A549 (cell line): ENCODE results near the gene PTPRD. TPM values are rescaled to one million over a fixed set of nuclear protein-coding genes. Genes with fewer than 3 reads are reported as not detected.

Experiments used
- ATAC-seq, 2 experiments: fragments of 200-7000 bp in 1 of 2; fragments of >200 bp in 1 of 2; cut with Nextera tagmentation in 1 of 2; cut with Tn5 transposase in 1 of 2; 3 replicates each; pipeline versions ENCODE4 v1.8.0 to v1.9.1; 2018 to 2020; ENCODE audit warnings: mild to moderate bottlenecking in 1 of 2, moderate library complexity in 1 of 2
- CTCF ChIA-PET: fragments of 300-600 bp; sonication (Branson Sonifier 250); formaldehyde crosslinking; extraction: SDS; loops from one replicate; lab custom pipeline; 2021; ENCODE audit warnings: antibody characterized with exemption, inconsistent platforms; lab: Yijun Ruan, JAX
- POLR2A ChIA-PET: fragments of 350-600 bp; formaldehyde crosslinking; extraction: SDS; loops from one replicate; lab custom pipeline; 2021; ENCODE audit warnings: antibody characterized with exemption, inconsistent platforms; lab: Yijun Ruan, JAX
- DNase-seq, 2 experiments: peaks; one replicate each; pipeline versions ENCODE4 v3.0.0 to v3.0.0-alpha.2; 2011 to 2016; ENCODE audit warnings: low read depth in 1 of 2, low spot score in 1 of 2
- FAIRE-seq: peaks from 2 replicates; lab custom pipeline; 2011; peaks lifted over from hg19 to GRCh38; lab: Jason Lieb, UNC
- H3K27ac ChIP-seq, 2 experiments: fragments of >200 bp; sonication (Bioruptor Twin); formaldehyde crosslinking; 3 replicates each; pipeline ENCODE4 v1.5.1; 2016 to 2017
- H3K4me1 ChIP-seq: fragments of >200 bp; sonication (Bioruptor Twin); formaldehyde crosslinking; 3 replicates; pipeline ENCODE4 v1.6.1; 2016
- H3K4me2 ChIP-seq: fragments of >200 bp; sonication (Bioruptor Twin); formaldehyde crosslinking; 3 replicates; pipeline ENCODE4 v1.6.1; 2016
- H3K4me3 ChIP-seq: fragments of >200 bp; sonication (Bioruptor Twin); formaldehyde crosslinking; 3 replicates; pipeline ENCODE4 v1.5.1; 2016
- H3K9me3 ChIP-seq: fragments of >200 bp; sonication (Bioruptor Twin); formaldehyde crosslinking; 3 replicates; pipeline ENCODE4 v1.6.1; 2016
- BHLHE40 ChIP-seq: IDR thresholded peaks from 2 replicates; pipeline ENCODE4 v1.6.1; 2012; ENCODE audit warnings: low read depth, low read length, inconsistent platforms
- CBX2 ChIP-seq: fragments of 200-600 bp; sonication (generic); IDR thresholded peaks from 2 replicates; pipeline ENCODE4 v1.6.1; 2016; ENCODE audit warnings: low read depth, mild to moderate bottlenecking, borderline replicate concordance
- CBX8 ChIP-seq: fragments of 200-600 bp; sonication (generic); IDR thresholded peaks from 2 replicates; pipeline ENCODE4 v1.6.1; 2016
- EHMT2 ChIP-seq: fragments of 200-600 bp; sonication (generic); IDR thresholded peaks from 2 replicates; pipeline ENCODE4 v1.6.1; 2016; ENCODE audit warnings: antibody characterized with exemption, low read depth, mild to moderate bottlenecking, moderate library complexity
- FOSL2 ChIP-seq, 2 experiments: fragments of 450-650 bp in 1 of 2; fragments of >200 bp in 1 of 2; sonication (Bioruptor Twin) in 1 of 2; formaldehyde crosslinking; IDR thresholded peaks; 2 replicates each; pipeline versions ENCODE4 v1.5.0 to v1.6.1; 2016 to 2020; ENCODE audit warnings: mild to moderate bottlenecking in 1 of 2, moderate library complexity in 1 of 2
- FOXS1 ChIP-seq: fragments of 250-450 bp; sonication (Bioruptor Pico); IDR thresholded peaks from 2 replicates; pipeline ENCODE4 v1.5.0; 2020; ENCODE audit warnings: mild to moderate bottlenecking, moderate library complexity
- GATA3 ChIP-seq: IDR thresholded peaks from 2 replicates; pipeline ENCODE4 v1.6.1; 2012; ENCODE audit warnings: borderline replicate concordance
- HDAC2 ChIP-seq: fragments of 200-600 bp; sonication (generic); IDR thresholded peaks from 2 replicates; pipeline ENCODE4 v1.6.1; 2016
- HEYL ChIP-seq: fragments of 250-450 bp; sonication (Bioruptor Pico); IDR thresholded peaks from 2 replicates; pipeline ENCODE4 v1.8.0; 2021; ENCODE audit warnings: mild to moderate bottlenecking, moderate library complexity
- HOXB13 ChIP-seq: fragments of 250-450 bp; sonication (Bioruptor Pico); IDR thresholded peaks from 2 replicates; pipeline ENCODE4 v1.5.0; 2020; ENCODE audit warnings: low read depth, mild to moderate bottlenecking, moderate library complexity
- JUNB ChIP-seq: fragments of >200 bp; sonication (Bioruptor Twin); formaldehyde crosslinking; IDR thresholded peaks from 2 replicates; pipeline ENCODE4 v1.6.1; 2016
- KDM5A ChIP-seq: fragments of 200-600 bp; sonication (generic); IDR thresholded peaks from 2 replicates; pipeline ENCODE4 v1.6.1; 2016; ENCODE audit warnings: antibody characterized with exemption, mild to moderate bottlenecking
- MYC ChIP-seq: IDR thresholded peaks from 2 replicates; pipeline ENCODE4 v1.6.1; 2012; ENCODE audit warnings: mild to moderate bottlenecking, inconsistent platforms, low read length, improper control_type of control experiment, borderline replicate concordance
- NPAS2 ChIP-seq: fragments of 250-450 bp; sonication (Bioruptor Pico); IDR thresholded peaks from 2 replicates; pipeline ENCODE4 v1.8.0; 2022; ENCODE audit warnings: mild to moderate bottlenecking, moderate library complexity, borderline replicate concordance
- NR3C1 ChIP-seq: fragments of >200 bp; sonication (Bioruptor Twin); formaldehyde crosslinking; IDR thresholded peaks from 3 replicates; pipeline ENCODE4 v1.6.1; 2017
- PHF8 ChIP-seq: fragments of 200-600 bp; sonication (generic); IDR thresholded peaks from 2 replicates; pipeline ENCODE4 v1.6.1; 2016; ENCODE audit warnings: low read depth, mild to moderate bottlenecking, antibody characterized with exemption, moderate library complexity, borderline replicate concordance
- POLR2AphosphoS2 ChIP-seq: conservative IDR thresholded peaks from 2 replicates; pipeline ENCODE4 v1.6.1; 2012; ENCODE audit warnings: low read length, improper control_type of control experiment, inconsistent platforms
- RAD21 ChIP-seq, 2 experiments: fragments of >200 bp in 1 of 2; sonication (Bioruptor Twin) in 1 of 2; formaldehyde crosslinking in 1 of 2; IDR thresholded peaks in 1 of 2; conservative IDR thresholded peaks in 1 of 2; 2 replicates in 1 of 2; 3 replicates in 1 of 2; pipeline ENCODE4 v1.6.1; 2012 to 2018; ENCODE audit warnings: inconsistent platforms in 1 of 2
- RFX5 ChIP-seq: fragments of 450-650 bp; IDR thresholded peaks from 2 replicates; pipeline ENCODE4 v1.7.1; 2014; ENCODE audit warnings: antibody characterized with exemption, mild to moderate bottlenecking, moderate library complexity
- RNF2 ChIP-seq: fragments of 200-600 bp; sonication (generic); IDR thresholded peaks from 2 replicates; pipeline ENCODE4 v1.6.1; 2016; ENCODE audit warnings: low read depth, mild to moderate bottlenecking, antibody characterized with exemption, moderate library complexity, borderline replicate concordance
- SMC3 ChIP-seq: fragments of >200 bp; sonication (Bioruptor Twin); formaldehyde crosslinking; IDR thresholded peaks from 3 replicates; pipeline ENCODE4 v1.6.1; 2018; ENCODE audit warnings: inconsistent platforms
- TFCP2L1 ChIP-seq: fragments of 250-450 bp; sonication (Bioruptor Pico); IDR thresholded peaks from 2 replicates; pipeline ENCODE4 v1.5.0; 2021; ENCODE audit warnings: mild to moderate bottlenecking
- ZC3H11A ChIP-seq: fragments of 450-650 bp; IDR thresholded peaks from 2 replicates; pipeline ENCODE4 v1.6.1; 2014; ENCODE audit warnings: antibody characterized with exemption, mild to moderate bottlenecking
- ZNF302 ChIP-seq: fragments of 250-450 bp; sonication (Bioruptor Pico); IDR thresholded peaks from 2 replicates; pipeline ENCODE4 v1.9.0; 2021; ENCODE audit warnings: inconsistent platforms, mild to moderate bottlenecking, moderate library complexity
- ZSCAN20 ChIP-seq: fragments of 250-450 bp; sonication (Bioruptor Pico); IDR thresholded peaks from 2 replicates; pipeline ENCODE4 v1.8.0; 2022; ENCODE audit warnings: mild to moderate bottlenecking, moderate library complexity
- WGBS: methylation state at CpG from one replicate; pipeline ENCODE4 v1.1.6; 2017; ENCODE audit errors: missing lambda C conversion rate; 5-methylcytosine and 5-hydroxymethylcytosine counted together
- polyA plus RNA-seq, 4 experiments: library from polyadenylated mRNA; depleted of rRNA in 3 of 4; stranded (reverse); fragments of >200 nt; fragmentation: RNase III in 1 of 4; extraction: RNeasy Plus Mini Kit Qiagen cat#74134 plus additional on column Dnase treatment in 1 of 4; gene quantifications; 2 replicates in 3 of 4; 3 replicates in 1 of 4; pipeline ENCODE4 v1.2.3, GENCODE V29; 2011 to 2017
- TF ChIP-seq, protein P1 (sequence below): fragments of 250-450 bp; sonication (Bioruptor Pico); IDR thresholded peaks from 2 replicates; pipeline ENCODE4 v1.5.0; 2020; ENCODE audit warnings: low read depth, mild to moderate bottlenecking, moderate library complexity
- TF ChIP-seq, protein P2 (sequence below): fragments of >200 bp; sonication (Bioruptor Twin); formaldehyde crosslinking; IDR thresholded peaks from 3 replicates; pipeline ENCODE4 v1.5.1; 2016
- TF ChIP-seq, protein P3 (sequence below): fragments of 250-450 bp; sonication (Bioruptor Pico); IDR thresholded peaks from 2 replicates; pipeline ENCODE4 v1.5.0; 2021; ENCODE audit warnings: mild to moderate bottlenecking, moderate library complexity, borderline replicate concordance
- TF ChIP-seq, protein P4 (sequence below): IDR thresholded peaks from 2 replicates; pipeline ENCODE4 v1.6.1; 2012; ENCODE audit warnings: low read depth, borderline replicate concordance
- TF ChIP-seq, protein P5 (sequence below): IDR thresholded peaks from 2 replicates; pipeline ENCODE4 v1.6.1; 2012

Gene PTPRD
- polyA plus RNA-seq, 2 of the 4 experiments (the other 2 are of a cell fraction): 0.39 to 1.3 TPM

DNA sequence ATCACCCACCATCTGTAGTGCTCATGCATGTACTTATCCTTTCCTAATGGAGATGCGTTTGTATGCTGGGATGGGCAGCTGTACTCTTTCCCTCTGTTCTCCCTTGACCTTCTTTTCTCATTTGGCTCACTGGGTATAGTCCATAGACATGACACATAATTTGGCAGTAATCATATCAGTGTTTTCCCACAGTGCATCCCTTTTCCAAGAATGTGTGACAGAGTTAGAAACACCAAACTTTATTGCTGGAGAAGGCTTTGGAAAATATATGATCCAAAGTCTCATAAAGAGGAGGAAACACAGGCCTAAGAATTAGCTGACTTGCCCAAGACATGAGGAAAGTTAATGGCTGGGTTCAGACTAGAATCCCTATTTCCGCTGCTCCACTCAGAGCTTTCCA is 1579.8 kb downstream of the PTPRD start:
- Histone ChIP-seq H3K27ac (no peak overlapping the region), H3K4me2 (no peak overlapping the region), H3K4me1 (no peaks in the 10 kb centered on the region), H3K4me3 (no peak overlapping the region), H3K9me3 (no peaks in the 10 kb centered on the region)
- ATAC-seq: no peak
- DNase-seq: no peak
- no peak for FAIRE-seq
- 3% methylated on average over 2 of the region's 2 CpGs for WGBS
- TF ChIP-seq EHMT2 (no peak), JUNB (no peak), FOSL2 (IDR thresholded peaks at IDR 0.05) (no peak), FOSL2 (CRISPR knock-in tag; IDR thresholded peaks at IDR 0.05) (no peak), TFCP2L1 (CRISPR knock-in tag) (no peak), BHLHE40 (no peak), MYC (no peak), RNF2 (no peak), ZC3H11A (no peak), HDAC2 (no peak), KDM5A (no peak), RFX5 (no peak), RAD21 (conservative IDR thresholded peaks at IDR 0.05 in 1 of 2, IDR thresholded peaks at IDR 0.05 in 1 of 2) (no peak), HEYL (CRISPR knock-in tag) (no peak)
- TF ChIP-seq, protein P1, sequence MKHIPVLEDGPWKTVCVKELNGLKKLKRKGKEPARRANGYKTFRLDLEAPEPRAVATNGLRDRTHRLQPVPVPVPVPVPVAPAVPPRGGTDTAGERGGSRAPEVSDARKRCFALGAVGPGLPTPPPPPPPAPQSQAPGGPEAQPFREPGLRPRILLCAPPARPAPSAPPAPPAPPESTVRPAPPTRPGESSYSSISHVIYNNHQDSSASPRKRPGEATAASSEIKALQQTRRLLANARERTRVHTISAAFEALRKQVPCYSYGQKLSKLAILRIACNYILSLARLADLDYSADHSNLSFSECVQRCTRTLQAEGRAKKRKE (CRISPR knock-in tag): no peak
- TF ChIP-seq, protein P2, sequence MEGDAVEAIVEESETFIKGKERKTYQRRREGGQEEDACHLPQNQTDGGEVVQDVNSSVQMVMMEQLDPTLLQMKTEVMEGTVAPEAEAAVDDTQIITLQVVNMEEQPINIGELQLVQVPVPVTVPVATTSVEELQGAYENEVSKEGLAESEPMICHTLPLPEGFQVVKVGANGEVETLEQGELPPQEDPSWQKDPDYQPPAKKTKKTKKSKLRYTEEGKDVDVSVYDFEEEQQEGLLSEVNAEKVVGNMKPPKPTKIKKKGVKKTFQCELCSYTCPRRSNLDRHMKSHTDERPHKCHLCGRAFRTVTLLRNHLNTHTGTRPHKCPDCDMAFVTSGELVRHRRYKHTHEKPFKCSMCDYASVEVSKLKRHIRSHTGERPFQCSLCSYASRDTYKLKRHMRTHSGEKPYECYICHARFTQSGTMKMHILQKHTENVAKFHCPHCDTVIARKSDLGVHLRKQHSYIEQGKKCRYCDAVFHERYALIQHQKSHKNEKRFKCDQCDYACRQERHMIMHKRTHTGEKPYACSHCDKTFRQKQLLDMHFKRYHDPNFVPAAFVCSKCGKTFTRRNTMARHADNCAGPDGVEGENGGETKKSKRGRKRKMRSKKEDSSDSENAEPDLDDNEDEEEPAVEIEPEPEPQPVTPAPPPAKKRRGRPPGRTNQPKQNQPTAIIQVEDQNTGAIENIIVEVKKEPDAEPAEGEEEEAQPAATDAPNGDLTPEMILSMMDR: no peak
- TF ChIP-seq, protein P3, sequence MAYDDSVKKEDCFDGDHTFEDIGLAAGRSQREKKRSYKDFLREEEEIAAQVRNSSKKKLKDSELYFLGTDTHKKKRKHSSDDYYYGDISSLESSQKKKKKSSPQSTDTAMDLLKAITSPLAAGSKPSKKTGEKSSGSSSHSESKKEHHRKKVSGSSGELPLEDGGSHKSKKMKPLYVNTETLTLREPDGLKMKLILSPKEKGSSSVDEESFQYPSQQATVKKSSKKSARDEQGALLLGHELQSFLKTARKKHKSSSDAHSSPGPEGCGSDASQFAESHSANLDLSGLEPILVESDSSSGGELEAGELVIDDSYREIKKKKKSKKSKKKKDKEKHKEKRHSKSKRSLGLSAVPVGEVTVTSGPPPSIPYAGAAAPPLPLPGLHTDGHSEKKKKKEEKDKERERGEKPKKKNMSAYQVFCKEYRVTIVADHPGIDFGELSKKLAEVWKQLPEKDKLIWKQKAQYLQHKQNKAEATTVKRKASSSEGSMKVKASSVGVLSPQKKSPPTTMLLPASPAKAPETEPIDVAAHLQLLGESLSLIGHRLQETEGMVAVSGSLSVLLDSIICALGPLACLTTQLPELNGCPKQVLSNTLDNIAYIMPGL (CRISPR knock-in tag): no peak
- POLR2A ChIA-PET: no interaction called here
- CTCF ChIA-PET: no interaction called here

DNA sequence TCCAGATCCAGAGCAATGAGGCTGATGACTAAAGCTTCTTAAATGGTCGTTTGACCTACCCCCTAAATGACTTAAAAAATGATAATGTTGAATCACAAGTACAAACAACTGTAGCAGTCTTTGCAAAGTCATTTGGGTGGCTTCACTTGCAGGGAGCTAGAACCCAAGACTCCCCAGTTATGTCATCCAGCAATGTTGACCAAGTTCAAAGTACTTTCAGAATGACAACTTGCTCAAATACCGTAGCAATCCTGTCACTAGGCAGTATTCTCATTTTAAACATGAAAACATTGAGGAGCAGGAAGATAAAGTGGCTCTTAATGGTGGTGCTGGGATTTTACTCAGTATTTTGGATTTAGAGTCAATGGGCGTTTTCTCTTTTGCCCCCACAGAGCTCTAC is 1596.2 kb downstream of the PTPRD start:
- ChIA-PET CTCF (no interaction called here), POLR2A (no interaction called here)
- 3% methylated on average over 3 of the region's 3 CpGs for WGBS
- DNase-seq (no peak), ATAC-seq (no peak), FAIRE-seq (no peak)
- H3K4me3 ChIP-seq: no peak overlapping the region
- H3K4me1 ChIP-seq: no peaks in the 10 kb centered on the region
- H3K4me2 ChIP-seq: no peak overlapping the region
- no peak overlapping the region for H3K27ac ChIP-seq
- H3K9me3 ChIP-seq: no peaks in the 10 kb centered on the region
- TF ChIP-seq MYC (no peak), FOXS1 (CRISPR knock-in tag) (no peak)

DNA sequence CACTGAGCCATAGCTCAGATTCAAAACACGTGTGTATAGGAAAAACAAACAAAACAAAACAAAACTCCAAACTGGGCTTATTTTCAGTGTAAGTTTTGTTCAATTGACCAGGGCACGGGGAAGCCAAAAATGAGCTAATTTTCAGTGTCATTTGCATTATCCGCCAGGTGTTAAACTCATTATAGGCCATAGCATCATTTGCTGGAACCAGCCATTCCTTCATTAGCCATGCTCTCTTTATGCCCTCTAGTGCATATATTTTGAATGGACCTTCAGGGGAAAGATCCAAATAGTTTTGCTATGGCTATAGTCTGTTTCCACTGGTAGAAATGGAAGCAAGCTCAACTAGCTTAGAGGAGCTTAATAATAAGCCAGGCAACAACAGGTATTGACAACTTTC is 1608.0 kb downstream of the PTPRD start:
- 8% methylated on average over 3 of the region's 3 CpGs for WGBS
- ChIA-PET POLR2A (no interaction called here), CTCF (no interaction called here)
- H3K4me3 ChIP-seq: no peak overlapping the region
- FAIRE-seq (no peak), DNase-seq (no peak), ATAC-seq (no peak)
- H3K27ac ChIP-seq: no peak overlapping the region
- H3K9me3 ChIP-seq: no peaks in the 10 kb centered on the region
- H3K4me2 ChIP-seq: no peak overlapping the region
- no peaks in the 10 kb centered on the region for H3K4me1 ChIP-seq
- TF ChIP-seq SMC3: no peak
- no peak for TF ChIP-seq POLR2AphosphoS2
- no peak for TF ChIP-seq CBX8
- TF ChIP-seq BHLHE40: no peak
- no peak for TF ChIP-seq ZNF302 (CRISPR knock-in tag)
- TF ChIP-seq NPAS2 (CRISPR knock-in tag): no peak
- no peak for TF ChIP-seq ZSCAN20 (CRISPR knock-in tag)
- no peak for TF ChIP-seq HOXB13 (CRISPR knock-in tag)
- TF ChIP-seq, protein P4, sequence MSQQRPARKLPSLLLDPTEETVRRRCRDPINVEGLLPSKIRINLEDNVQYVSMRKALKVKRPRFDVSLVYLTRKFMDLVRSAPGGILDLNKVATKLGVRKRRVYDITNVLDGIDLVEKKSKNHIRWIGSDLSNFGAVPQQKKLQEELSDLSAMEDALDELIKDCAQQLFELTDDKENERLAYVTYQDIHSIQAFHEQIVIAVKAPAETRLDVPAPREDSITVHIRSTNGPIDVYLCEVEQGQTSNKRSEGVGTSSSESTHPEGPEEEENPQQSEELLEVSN: no peak
- TF ChIP-seq EHMT2: no peak
- no peak for TF ChIP-seq PHF8
- no peak for TF ChIP-seq NR3C1
- no peak for TF ChIP-seq GATA3
- TF ChIP-seq CBX2: no peak
- TF ChIP-seq, protein P5, sequence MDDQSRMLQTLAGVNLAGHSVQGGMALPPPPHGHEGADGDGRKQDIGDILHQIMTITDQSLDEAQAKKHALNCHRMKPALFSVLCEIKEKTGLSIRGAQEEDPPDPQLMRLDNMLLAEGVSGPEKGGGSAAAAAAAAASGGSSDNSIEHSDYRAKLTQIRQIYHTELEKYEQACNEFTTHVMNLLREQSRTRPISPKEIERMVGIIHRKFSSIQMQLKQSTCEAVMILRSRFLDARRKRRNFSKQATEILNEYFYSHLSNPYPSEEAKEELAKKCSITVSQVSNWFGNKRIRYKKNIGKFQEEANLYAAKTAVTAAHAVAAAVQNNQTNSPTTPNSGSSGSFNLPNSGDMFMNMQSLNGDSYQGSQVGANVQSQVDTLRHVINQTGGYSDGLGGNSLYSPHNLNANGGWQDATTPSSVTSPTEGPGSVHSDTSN: no peak
